K562 (cell line): ENCODE data around the gene ERFL. TPM values are rescaled to one million over a fixed set of nuclear protein-coding genes. Genes with fewer than 3 reads are reported as not detected.

Experiments
- CBFA2T2 ChIP-seq: fragments of 450-650 bp; conservative IDR thresholded peaks from 2 replicates; pipeline ENCODE4 v1.6.1; 2017; ENCODE audit warnings: mild to moderate bottlenecking
- CC2D1A ChIP-seq: fragments of 450-650 bp; IDR thresholded peaks from 2 replicates; pipeline ENCODE4 v1.6.1; 2017; ENCODE audit warnings: mild to moderate bottlenecking
- ETV1 ChIP-seq: fragments of 450-650 bp; conservative IDR thresholded peaks from 2 replicates; pipeline ENCODE4 v1.6.1; 2016; ENCODE audit warnings: missing genetic modification characterization, control low read depth, low read depth, missing compliant biosample characterization
- EWSR1 ChIP-seq: fragments of 450-650 bp; IDR thresholded peaks from 2 replicates; pipeline ENCODE4 v1.6.1; 2018; ENCODE audit warnings: borderline replicate concordance, mild to moderate bottlenecking, low read depth, moderate library complexity; ENCODE audit not compliant: partially characterized antibody
- GABPB1 ChIP-seq: sonication (generic); formaldehyde crosslinking; IDR thresholded peaks from 2 replicates; pipeline ENCODE4 v1.8.0; 2022; ENCODE audit warnings: mild to moderate bottlenecking, missing genetic modification reagents
- KLF10 ChIP-seq: fragments of 250-450 bp; sonication (Bioruptor Pico); IDR thresholded peaks from 2 replicates; pipeline ENCODE4 v1.6.1; 2021; ENCODE audit warnings: matching md5 sums
- MEF2D ChIP-seq: conservative IDR thresholded peaks from 2 replicates; pipeline ENCODE4 v1.6.1; 2016; ENCODE audit warnings: low read depth, missing genetic modification characterization, missing compliant biosample characterization
- MYBL2 ChIP-seq, 2 experiments: fragments of 450-650 bp in 1 of 2; sonication (generic) in 1 of 2; formaldehyde crosslinking in 1 of 2; IDR thresholded peaks; 2 replicates each; pipeline versions ENCODE4 v1.6.1 to v1.8.1; 2017 to 2022; ENCODE audit warnings: borderline replicate concordance in 1 of 2, inconsistent platforms in 1 of 2, low read depth in 1 of 2, mild to moderate bottlenecking in 1 of 2, missing genetic modification reagents in 1 of 2, moderate library complexity in 1 of 2
- NFATC3 ChIP-seq: fragments of 450-650 bp; IDR thresholded peaks from 2 replicates; pipeline ENCODE4 v1.6.1; 2017; ENCODE audit warnings: mild to moderate bottlenecking
- NR4A1 ChIP-seq, 2 experiments: fragments of 250-450 bp in 1 of 2; fragments of 450-650 bp in 1 of 2; sonication (Bioruptor Pico) in 1 of 2; IDR thresholded peaks; 2 replicates each; pipeline versions ENCODE4 v1.4.0 to v1.6.1; 2016 to 2020; ENCODE audit warnings: mild to moderate bottlenecking in 2 of 2, missing compliant biosample characterization in 1 of 2, missing genetic modification characterization in 1 of 2, moderate library complexity in 1 of 2
- POLR2A ChIP-seq: fragments of 450-650 bp; conservative IDR thresholded peaks from 2 replicates; pipeline ENCODE4 v1.6.1; 2016
- POLR2H ChIP-seq: IDR thresholded peaks from 2 replicates; pipeline ENCODE4 v1.6.1; 2016; ENCODE audit warnings: missing genetic modification characterization, low read depth, mild to moderate bottlenecking, control low read depth, missing compliant biosample characterization, moderate library complexity
- RBBP5 ChIP-seq: fragments of 200-600 bp; sonication (generic); IDR thresholded peaks from 2 replicates; pipeline ENCODE4 v1.6.1; 2012; ENCODE audit warnings: borderline replicate concordance, mild to moderate bottlenecking, low read length, control low read depth, inconsistent platforms; ENCODE audit not compliant: insufficient read depth, poor library complexity, severe bottlenecking
- RBM25 ChIP-seq: fragments of 200-400 bp; formaldehyde crosslinking; IDR thresholded peaks from 2 replicates; pipeline ENCODE4 v1.6.1; 2018; ENCODE audit warnings: low read length, low read depth, moderate library complexity; ENCODE audit not compliant: severe bottlenecking
- ZKSCAN3 ChIP-seq: fragments of 250-450 bp; sonication (Bioruptor Pico); IDR thresholded peaks from 2 replicates; pipeline ENCODE4 v1.4.0; 2020
- ZNF324 ChIP-seq: fragments of 250-450 bp; sonication (Bioruptor Pico); IDR thresholded peaks from 2 replicates; pipeline ENCODE4 v1.4.0; 2020; ENCODE audit warnings: mild to moderate bottlenecking
- polyA plus RNA-seq, 8 experiments: library from polyadenylated mRNA; depleted of rRNA in 4 of 8; stranded (reverse) in 5 of 8; unstranded in 3 of 8; fragments of >200 nt; fragmentation: Nextera tagmentation in 2 of 8; fragmentation: Illumina TruSeq in 1 of 8; extraction: Ambion mirVana in 2 of 8; extraction: Trizol in 1 of 8; gene quantifications; 2 replicates each; pipeline versions ENCODE4 v1.2.1 to v1.2.3, GENCODE V29; 2011 to 2014; ENCODE audit warnings: inconsistent platforms in 1 of 8, missing spikeins in 1 of 8
- total RNA-seq, 7 experiments: library from RNA; depleted of rRNA in 6 of 7; stranded (reverse); fragments of >200 nt in 6 of 7; fragmentation: Illumina TruSeq in 2 of 7; extraction: Trizol in 2 of 7; gene quantifications; 2 replicates each; pipeline versions ENCODE4 v1.2.1 to v1.2.3, GENCODE V29; 2011 to 2021; ENCODE audit warnings: low replicate concordance in 1 of 7
- TF ChIP-seq, protein P1 (sequence below), 2 experiments: IDR thresholded peaks; 2 replicates each; pipeline ENCODE4 v1.6.1; 2011; ENCODE audit warnings: borderline replicate concordance in 1 of 2, control low read depth in 1 of 2, low read depth in 1 of 2, low read length in 1 of 2, mild to moderate bottlenecking in 1 of 2, mixed read lengths in 1 of 2, moderate library complexity in 1 of 2; ENCODE audit not compliant: insufficient read depth in 1 of 2, insufficient read length in 1 of 2, poor library complexity in 1 of 2, severe bottlenecking in 1 of 2; ENCODE audit errors: extremely low read depth in 1 of 2
- TF ChIP-seq, protein P2 (sequence below): fragments of 250-450 bp; sonication (Bioruptor Pico); IDR thresholded peaks from 2 replicates; pipeline ENCODE4 v1.9.0; 2021; ENCODE audit warnings: mild to moderate bottlenecking
- TF ChIP-seq, protein P3 (sequence below): fragments of 450-650 bp; formaldehyde crosslinking; conservative IDR thresholded peaks from 2 replicates; pipeline ENCODE4 v1.4.0; 2022; ENCODE audit warnings: mild to moderate bottlenecking, missing genetic modification characterization
- TF ChIP-seq, protein P4 (sequence below): IDR thresholded peaks from 2 replicates; pipeline ENCODE4 v1.6.1; 2011; ENCODE audit not compliant: insufficient read length; ENCODE audit errors: extremely low read depth

The ERFL gene
- total and polyA plus RNA-seq, 9 of the 15 experiments (the other 6 are each of a cell fraction or from before 2014, with no cell fraction given): 0.07 to 0.75 (median 0.32) TPM; not detected in 4

DNA sequence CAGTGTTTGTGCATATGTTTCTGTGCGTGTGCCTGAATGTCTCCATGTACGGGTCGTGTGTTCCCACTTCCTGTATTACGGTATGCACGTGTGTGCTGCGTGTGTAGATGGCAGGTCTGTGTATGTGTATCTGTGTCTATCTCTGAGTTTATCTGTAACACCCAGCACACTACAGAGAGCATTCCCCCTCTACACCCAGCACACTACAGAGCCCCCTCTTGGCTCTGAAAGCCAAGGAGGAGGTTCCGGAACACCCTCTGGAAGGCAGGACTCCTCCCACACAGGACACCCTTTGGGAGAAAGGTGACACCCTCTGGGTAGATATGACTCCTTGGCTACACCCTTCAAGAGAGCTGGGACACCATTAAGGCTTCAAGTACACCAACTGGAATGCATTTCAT, 2.1 kb upstream of the ERFL start (continued):
- peak; percentile 38 for TF ChIP-seq ETV1
- TF ChIP-seq POLR2A: peak; percentile 70
- no peak for TF ChIP-seq RBBP5
- TF ChIP-seq POLR2H: no peak
- TF ChIP-seq GABPB1: no peak
- TF ChIP-seq, protein P1, sequence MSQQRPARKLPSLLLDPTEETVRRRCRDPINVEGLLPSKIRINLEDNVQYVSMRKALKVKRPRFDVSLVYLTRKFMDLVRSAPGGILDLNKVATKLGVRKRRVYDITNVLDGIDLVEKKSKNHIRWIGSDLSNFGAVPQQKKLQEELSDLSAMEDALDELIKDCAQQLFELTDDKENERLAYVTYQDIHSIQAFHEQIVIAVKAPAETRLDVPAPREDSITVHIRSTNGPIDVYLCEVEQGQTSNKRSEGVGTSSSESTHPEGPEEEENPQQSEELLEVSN (IDR thresholded peaks at IDR 0.05; ENCODE audit: borderline replicate concordance in 1 of 2, extremely low read depth in 1 of 2, insufficient read depth in 1 of 2, insufficient read length in 1 of 2, low read depth in 1 of 2, low read length in 1 of 2, poor library complexity in 1 of 2, severe bottlenecking in 1 of 2): peak in 1 of 2 experiments; percentile 19
- TF ChIP-seq MEF2D (tag): no peak
- TF ChIP-seq KLF10 (CRISPR knock-in tag): no peak
- no peak for TF ChIP-seq EWSR1
- no peak for TF ChIP-seq CC2D1A
- TF ChIP-seq, protein P2, sequence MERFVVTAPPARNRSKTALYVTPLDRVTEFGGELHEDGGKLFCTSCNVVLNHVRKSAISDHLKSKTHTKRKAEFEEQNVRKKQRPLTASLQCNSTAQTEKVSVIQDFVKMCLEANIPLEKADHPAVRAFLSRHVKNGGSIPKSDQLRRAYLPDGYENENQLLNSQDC: no peak
- no peak for TF ChIP-seq CBFA2T2
- TF ChIP-seq ZNF324 (CRISPR knock-in tag): no peak
- no peak for TF ChIP-seq NFATC3
- TF ChIP-seq, protein P3, sequence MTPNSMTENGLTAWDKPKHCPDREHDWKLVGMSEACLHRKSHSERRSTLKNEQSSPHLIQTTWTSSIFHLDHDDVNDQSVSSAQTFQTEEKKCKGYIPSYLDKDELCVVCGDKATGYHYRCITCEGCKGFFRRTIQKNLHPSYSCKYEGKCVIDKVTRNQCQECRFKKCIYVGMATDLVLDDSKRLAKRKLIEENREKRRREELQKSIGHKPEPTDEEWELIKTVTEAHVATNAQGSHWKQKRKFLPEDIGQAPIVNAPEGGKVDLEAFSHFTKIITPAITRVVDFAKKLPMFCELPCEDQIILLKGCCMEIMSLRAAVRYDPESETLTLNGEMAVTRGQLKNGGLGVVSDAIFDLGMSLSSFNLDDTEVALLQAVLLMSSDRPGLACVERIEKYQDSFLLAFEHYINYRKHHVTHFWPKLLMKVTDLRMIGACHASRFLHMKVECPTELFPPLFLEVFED (CRISPR knock-in tag): 0 out of 2 replicates have a peak, but pooled peaks have one; percentile 50
- TF ChIP-seq NR4A1 (CRISPR knock-in tag; IDR thresholded peaks at IDR 0.05): no peak
- TF ChIP-seq NR4A1 (tag; IDR thresholded peaks at IDR 0.05): no peak
- TF ChIP-seq MYBL2 (IDR thresholded peaks at IDR 0.05; ENCODE audit: low read depth): no peak
- TF ChIP-seq MYBL2 (CRISPR knock-in tag; IDR thresholded peaks at IDR 0.05; ENCODE audit: borderline replicate concordance): no peak
- no peak for TF ChIP-seq RBM25
- TF ChIP-seq, protein P4, sequence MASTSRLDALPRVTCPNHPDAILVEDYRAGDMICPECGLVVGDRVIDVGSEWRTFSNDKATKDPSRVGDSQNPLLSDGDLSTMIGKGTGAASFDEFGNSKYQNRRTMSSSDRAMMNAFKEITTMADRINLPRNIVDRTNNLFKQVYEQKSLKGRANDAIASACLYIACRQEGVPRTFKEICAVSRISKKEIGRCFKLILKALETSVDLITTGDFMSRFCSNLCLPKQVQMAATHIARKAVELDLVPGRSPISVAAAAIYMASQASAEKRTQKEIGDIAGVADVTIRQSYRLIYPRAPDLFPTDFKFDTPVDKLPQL: no peak
- no peak for TF ChIP-seq ZKSCAN3
